Panc1 (cell line): Measurements from ENCODE around the gene PTPRE. TPM values are rescaled to one million over a fixed set of nuclear protein-coding genes. Genes with fewer than 3 reads are reported as not detected.

Experiments
- ATAC-seq: fragments of 200-7000 bp; cut with Tn5 transposase; 2 replicates; pipeline ENCODE4 v1.9.1; 2020; ENCODE audit warnings: mild to moderate bottlenecking, moderate library complexity
- BruUV-seq: library from RNA; stranded (reverse); fragments of 400-500 nt; replicated peaks from 2 replicates; lab custom pipeline; 2021; lab: Mats Ljungman, UMichigan
- CTCF ChIA-PET: fragments of 300-600 bp; sonication (Branson Sonifier 250); formaldehyde crosslinking; loops from one replicate; lab custom pipeline; 2022; ENCODE audit warnings: antibody characterized with exemption; lab: Charles Lee
- POLR2A ChIA-PET: fragments of 300-600 bp; sonication (Branson Sonifier 250); formaldehyde crosslinking; loops from one replicate; lab custom pipeline; 2022; ENCODE audit warnings: antibody characterized with exemption; lab: Charles Lee
- DNase-seq: peaks from one replicate; pipeline ENCODE4 v3.0.0-alpha.2; 2010; ENCODE audit warnings: low read depth, low spot score
- H3K27ac ChIP-seq: 2 replicates; pipeline ENCODE4 v1.5.1; 2011; ENCODE audit warnings: mild to moderate bottlenecking, low read length, inconsistent platforms
- H3K27me3 ChIP-seq: fragments of 200-500 bp; sonication (Bioruptor generic); 2 replicates; pipeline ENCODE4 v1.6.0; 2014; ENCODE audit warnings: low read length, inconsistent platforms; ENCODE audit not compliant: control insufficient read depth, insufficient read depth
- H3K36me3 ChIP-seq: fragments of 200-500 bp; sonication (Bioruptor generic); 2 replicates; pipeline ENCODE4 v1.5.1; 2014; ENCODE audit warnings: inconsistent platforms, mild to moderate bottlenecking, low read length, moderate library complexity; ENCODE audit not compliant: control insufficient read depth, insufficient read depth
- H3K4me1 ChIP-seq: 2 replicates; pipeline ENCODE4 v1.5.1; 2011; ENCODE audit warnings: inconsistent platforms, mild to moderate bottlenecking, low read length, moderate library complexity; ENCODE audit not compliant: control insufficient read depth, insufficient read depth
- H3K4me3 ChIP-seq, 2 experiments: 2 replicates each; pipeline ENCODE4 v1.5.1; 2011 to 2012; ENCODE audit warnings: low read depth in 2 of 2, low read length in 2 of 2, mild to moderate bottlenecking in 2 of 2, inconsistent platforms in 1 of 2, moderate library complexity in 1 of 2
- H3K9me3 ChIP-seq: fragments of 200-500 bp; sonication (Bioruptor generic); 2 replicates; pipeline ENCODE4 v1.5.1; 2014; ENCODE audit warnings: low read depth, mild to moderate bottlenecking, inconsistent platforms, low read length, moderate library complexity; ENCODE audit not compliant: control insufficient read depth, insufficient read depth
- POLR2AphosphoS5 ChIP-seq: IDR thresholded peaks from 2 replicates; pipeline ENCODE4 v1.6.1; 2012; ENCODE audit warnings: mild to moderate bottlenecking, low read depth, low read length, moderate library complexity
- SIN3A ChIP-seq: IDR thresholded peaks from 2 replicates; pipeline ENCODE4 v1.6.1; 2012; ENCODE audit warnings: low read depth, mild to moderate bottlenecking, low read length, moderate library complexity, borderline replicate concordance; ENCODE audit not compliant: insufficient read depth
- TCF7L2 ChIP-seq: IDR thresholded peaks from 2 replicates; pipeline ENCODE4 v1.6.1; 2011; ENCODE audit warnings: mild to moderate bottlenecking, low read depth, low read length, inconsistent platforms
- in situ Hi-C: cut with HindIII; loops from 2 replicates; pipeline ENCODE4 v1.10.0; 2016; ENCODE audit warnings: low sequenced_read_pairs, low pct_unique_long_range_greater_than_20kb
- intact Hi-C: fragments of 100-400 bp; cut with micrococcal nuclease; formaldehyde crosslinking; loops from one replicate; pipeline ENCODE4 v1.10.0; 2022; ENCODE audit not compliant: unreplicated experiment
- total RNA-seq: library from RNA; stranded (reverse); gene quantifications from one replicate; pipeline ENCODE4 v1.2.1, GENCODE V29; 2021; ENCODE audit not compliant: unreplicated experiment
- TF ChIP-seq, protein P1 (sequence below): fragments of 450-650 bp; IDR thresholded peaks from 2 replicates; pipeline ENCODE4 v1.5.1; 2017; ENCODE audit warnings: mild to moderate bottlenecking
- TF ChIP-seq, protein P2 (sequence below), 2 experiments: IDR thresholded peaks; 2 replicates each; pipeline ENCODE4 v1.6.1; 2011 to 2012; ENCODE audit warnings: low read depth in 2 of 2, control low read depth in 1 of 2, low read length in 1 of 2, mild to moderate bottlenecking in 1 of 2, moderate library complexity in 1 of 2; ENCODE audit not compliant: insufficient read depth in 1 of 2

PTPRE gene
- total RNA-seq, 1 experiment from 2014 or later, result 0.44 TPM

DNA sequence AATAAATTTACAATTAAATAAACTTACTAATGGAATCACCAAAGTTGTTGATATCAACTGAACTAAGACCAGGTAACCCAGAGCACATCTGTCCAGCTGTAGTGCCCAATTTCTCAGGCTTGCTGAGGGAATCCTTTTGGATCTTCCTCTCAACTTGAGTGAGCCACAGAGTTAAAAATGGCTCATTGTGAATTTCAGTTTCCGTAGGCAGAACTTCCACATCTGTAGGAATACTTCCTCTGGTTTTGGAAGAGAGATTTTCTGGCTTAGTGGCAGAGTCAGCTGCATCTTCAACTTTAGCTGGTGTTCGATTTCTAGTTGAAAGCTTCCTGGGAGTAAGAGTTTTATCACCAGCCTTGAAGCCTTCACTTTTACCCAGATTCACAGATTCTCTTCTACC, 208.0 kb downstream of the PTPRE start:
- no peaks in the 10 kb centered on the region for H3K4me1 ChIP-seq
- in situ Hi-C loops (no loop called here), intact Hi-C loops (no loop called here)
- H3K36me3 ChIP-seq, result peaks cover 83% of the 10 kb centered on the region
- H3K9me3 ChIP-seq, result no peaks in the 10 kb centered on the region
- H3K27me3 ChIP-seq, result no peaks in the 10 kb centered on the region
- ATAC-seq (no peak), DNase-seq (no peak)
- TF ChIP-seq, protein P1, sequence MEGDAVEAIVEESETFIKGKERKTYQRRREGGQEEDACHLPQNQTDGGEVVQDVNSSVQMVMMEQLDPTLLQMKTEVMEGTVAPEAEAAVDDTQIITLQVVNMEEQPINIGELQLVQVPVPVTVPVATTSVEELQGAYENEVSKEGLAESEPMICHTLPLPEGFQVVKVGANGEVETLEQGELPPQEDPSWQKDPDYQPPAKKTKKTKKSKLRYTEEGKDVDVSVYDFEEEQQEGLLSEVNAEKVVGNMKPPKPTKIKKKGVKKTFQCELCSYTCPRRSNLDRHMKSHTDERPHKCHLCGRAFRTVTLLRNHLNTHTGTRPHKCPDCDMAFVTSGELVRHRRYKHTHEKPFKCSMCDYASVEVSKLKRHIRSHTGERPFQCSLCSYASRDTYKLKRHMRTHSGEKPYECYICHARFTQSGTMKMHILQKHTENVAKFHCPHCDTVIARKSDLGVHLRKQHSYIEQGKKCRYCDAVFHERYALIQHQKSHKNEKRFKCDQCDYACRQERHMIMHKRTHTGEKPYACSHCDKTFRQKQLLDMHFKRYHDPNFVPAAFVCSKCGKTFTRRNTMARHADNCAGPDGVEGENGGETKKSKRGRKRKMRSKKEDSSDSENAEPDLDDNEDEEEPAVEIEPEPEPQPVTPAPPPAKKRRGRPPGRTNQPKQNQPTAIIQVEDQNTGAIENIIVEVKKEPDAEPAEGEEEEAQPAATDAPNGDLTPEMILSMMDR, result no peak
- TF ChIP-seq SIN3A (no peak), POLR2AphosphoS5 (0 out of 2 replicates have a peak, but pooled peaks have one; percentile 12)
- TF ChIP-seq, protein P2, sequence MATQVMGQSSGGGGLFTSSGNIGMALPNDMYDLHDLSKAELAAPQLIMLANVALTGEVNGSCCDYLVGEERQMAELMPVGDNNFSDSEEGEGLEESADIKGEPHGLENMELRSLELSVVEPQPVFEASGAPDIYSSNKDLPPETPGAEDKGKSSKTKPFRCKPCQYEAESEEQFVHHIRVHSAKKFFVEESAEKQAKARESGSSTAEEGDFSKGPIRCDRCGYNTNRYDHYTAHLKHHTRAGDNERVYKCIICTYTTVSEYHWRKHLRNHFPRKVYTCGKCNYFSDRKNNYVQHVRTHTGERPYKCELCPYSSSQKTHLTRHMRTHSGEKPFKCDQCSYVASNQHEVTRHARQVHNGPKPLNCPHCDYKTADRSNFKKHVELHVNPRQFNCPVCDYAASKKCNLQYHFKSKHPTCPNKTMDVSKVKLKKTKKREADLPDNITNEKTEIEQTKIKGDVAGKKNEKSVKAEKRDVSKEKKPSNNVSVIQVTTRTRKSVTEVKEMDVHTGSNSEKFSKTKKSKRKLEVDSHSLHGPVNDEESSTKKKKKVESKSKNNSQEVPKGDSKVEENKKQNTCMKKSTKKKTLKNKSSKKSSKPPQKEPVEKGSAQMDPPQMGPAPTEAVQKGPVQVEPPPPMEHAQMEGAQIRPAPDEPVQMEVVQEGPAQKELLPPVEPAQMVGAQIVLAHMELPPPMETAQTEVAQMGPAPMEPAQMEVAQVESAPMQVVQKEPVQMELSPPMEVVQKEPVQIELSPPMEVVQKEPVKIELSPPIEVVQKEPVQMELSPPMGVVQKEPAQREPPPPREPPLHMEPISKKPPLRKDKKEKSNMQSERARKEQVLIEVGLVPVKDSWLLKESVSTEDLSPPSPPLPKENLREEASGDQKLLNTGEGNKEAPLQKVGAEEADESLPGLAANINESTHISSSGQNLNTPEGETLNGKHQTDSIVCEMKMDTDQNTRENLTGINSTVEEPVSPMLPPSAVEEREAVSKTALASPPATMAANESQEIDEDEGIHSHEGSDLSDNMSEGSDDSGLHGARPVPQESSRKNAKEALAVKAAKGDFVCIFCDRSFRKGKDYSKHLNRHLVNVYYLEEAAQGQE (IDR thresholded peaks at IDR 0.05; ENCODE audit: insufficient read depth in 1 of 2, low read depth in 2 of 2, low read length in 1 of 2), result no peak
- no peak overlapping the region for H3K27ac ChIP-seq
- no TSS peak for BruUV-seq
- no peak overlapping the region for H3K4me3 ChIP-seq
- CTCF ChIA-PET, result no interaction called here
- POLR2A ChIA-PET, result no interaction called here

DNA sequence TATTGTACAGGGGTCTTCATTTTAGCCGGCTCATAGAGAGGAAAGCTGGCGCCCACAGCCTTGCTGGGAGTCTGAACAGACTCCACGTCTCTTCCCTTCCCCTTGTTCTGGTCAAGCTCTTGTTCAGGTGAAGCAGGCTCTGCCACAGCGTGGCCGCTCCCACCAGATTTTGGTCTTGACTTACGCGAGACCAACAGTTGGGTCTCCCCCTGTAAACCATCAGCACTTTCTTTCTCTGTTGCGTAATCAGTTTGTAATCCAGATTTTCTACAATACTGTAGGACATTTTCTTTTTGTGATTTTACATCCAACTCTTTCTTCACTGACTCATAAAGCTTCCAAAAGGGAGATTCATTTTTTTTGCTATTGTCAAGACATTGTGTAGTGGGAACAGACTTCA, 208.5 kb downstream of the PTPRE start:
- H3K36me3 ChIP-seq, result peaks cover 80% of the 10 kb centered on the region
- no peaks in the 10 kb centered on the region for H3K4me1 ChIP-seq
- ATAC-seq (no peak), DNase-seq (no peak)
- TF ChIP-seq POLR2AphosphoS5 (0 out of 2 replicates have a peak, but pooled peaks have one; percentile 8), SIN3A (no peak)
- intact Hi-C loops, result no loop called here
- POLR2A ChIA-PET, result interaction anchor here (0.5 kb wide), 1 partner anchor 13 kb away, joined by 5 read pairs; no protein-coding TSS in a partner anchor
- BruUV-seq, result TSS peak; percentile 73
- CTCF ChIA-PET, result no interaction called here
- no peaks in the 10 kb centered on the region for H3K27me3 ChIP-seq
- H3K4me3 ChIP-seq, result no peak overlapping the region
- H3K27ac ChIP-seq, result no peak overlapping the region
- H3K9me3 ChIP-seq, result no peaks in the 10 kb centered on the region
- in situ Hi-C loops, result no loop called here

DNA sequence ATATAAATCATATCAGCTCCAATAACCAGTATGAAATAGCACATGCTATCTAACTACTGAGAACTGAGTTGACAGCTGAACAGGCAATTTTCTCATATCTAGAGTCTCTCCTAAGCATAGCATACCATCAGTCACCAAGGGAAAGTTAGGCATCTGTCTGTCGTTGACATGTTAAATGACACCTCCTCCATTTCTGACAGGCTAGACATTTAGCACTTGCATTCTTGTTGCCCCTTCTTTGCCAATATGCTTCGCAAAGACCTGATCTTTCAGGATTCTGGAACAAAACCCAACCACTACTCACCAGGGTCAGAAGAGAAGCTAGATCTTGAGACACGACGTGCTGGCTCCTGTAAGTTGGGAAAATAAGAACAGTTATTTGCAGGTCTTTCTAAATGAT, 209.3 kb downstream of the PTPRE start:
- DNase-seq (no peak), ATAC-seq (no peak)
- BruUV-seq, result no TSS peak
- H3K9me3 ChIP-seq, result no peaks in the 10 kb centered on the region
- intact Hi-C loops, result no loop called here
- in situ Hi-C loops, result no loop called here
- no peak overlapping the region for H3K27ac ChIP-seq
- no peak overlapping the region for H3K4me3 ChIP-seq
- H3K4me1 ChIP-seq, result no peaks in the 10 kb centered on the region
- no peaks in the 10 kb centered on the region for H3K27me3 ChIP-seq
- TF ChIP-seq SIN3A (no peak), TCF7L2 (no peak), POLR2AphosphoS5 (no peak)
- TF ChIP-seq, protein P2 (IDR thresholded peaks at IDR 0.05; ENCODE audit: insufficient read depth in 1 of 2, low read depth in 2 of 2, low read length in 1 of 2), result no peak
- TF ChIP-seq, protein P1, result no peak
- POLR2A ChIA-PET, result no interaction called here
- peaks cover 80% of the 10 kb centered on the region for H3K36me3 ChIP-seq
- CTCF ChIA-PET, result no interaction called here
